ENCODE data around the gene MYCBPAP. TPM values are rescaled to one million over a fixed set of nuclear protein-coding genes. Genes with fewer than 3 reads are reported as not detected.

The MYCBPAP gene
- polyA plus RNA-seq, 3 donors: not detected

- DNase-seq: no peak
- H3K4me1 Mint-ChIP-seq: peaks cover 8% of the 10 kb centered on the region
Observed at GRCh38 chr17:50491505-50491904, 16.7 kb upstream of the MYCBPAP start.

GRCh38 chr17:50492214-50492613 lies 16.0 kb upstream of the MYCBPAP start:
- no peaks in the 10 kb centered on the region for H3K79me2 ChIP-seq (ENCODE audit: insufficient read depth, low read length)
- H3K27me3 Mint-ChIP-seq (ENCODE audit: low read depth in 3 of 3): peaks cover 1 to 8% (median 4%) of the 10 kb centered on the region in 3 donors
- H3K9ac ChIP-seq (ENCODE audit: insufficient read depth, low read length, poor library complexity, severe bottlenecking): no peak overlapping the region
- TF ChIP-seq CTCF (IDR thresholded peaks at IDR 0.05): no peak
- H4K20me1 ChIP-seq (ENCODE audit: insufficient read depth, low read length): no peaks in the 10 kb centered on the region
- WGBS (ENCODE audit: insufficient coverage): no CpG with 5 or more reads among the region's 8 CpGs
- no peak overlapping the region for H3K4me2 ChIP-seq (replicated peaks; ENCODE audit: extremely low read depth, low read length, poor library complexity, severe bottlenecking)
- intact Hi-C loops (cut with micrococcal nuclease): no loop called here
- DNase-seq: no peak
- H3K4me1 ChIP-seq (ENCODE audit: control insufficient read depth in 1 of 2, insufficient read depth in 2 of 2, low read length in 2 of 2): no peaks in the 10 kb centered on the region
- no peaks in the 10 kb centered on the region for H3K27me3 ChIP-seq (ENCODE audit: control insufficient read depth in 2 of 2, insufficient read depth in 2 of 2, low read length in 2 of 2)
- peaks cover 8% of the 10 kb centered on the region for H3K4me1 Mint-ChIP-seq
- no peak overlapping the region for H3K27ac Mint-ChIP-seq
- H3K36me3 Mint-ChIP-seq: peaks cover 2% of the 10 kb centered on the region in 2 donors
- H3K9me3 Mint-ChIP-seq: no peaks in the 10 kb centered on the region
- no peak overlapping the region for H2AFZ ChIP-seq (ENCODE audit: insufficient read depth, low read depth, low read length, poor library complexity, severe bottlenecking)
- H3K27ac ChIP-seq (ENCODE audit: low read depth in 1 of 2, low read length in 2 of 2): no peak overlapping the region
- H3K36me3 ChIP-seq (replicated peaks in 1 of 2; ENCODE audit: control insufficient read depth in 1 of 2, insufficient read depth in 2 of 2, low read length in 2 of 2): peaks cover 0 to under 1% of the 10 kb centered on the region in 2 donors
- no peaks in the 10 kb centered on the region for H3K9me3 ChIP-seq (replicated peaks in 1 of 2; ENCODE audit: control insufficient read depth in 1 of 2, insufficient read depth in 1 of 2, low read length in 2 of 2)
- H3K4me3 Mint-ChIP-seq: no peak overlapping the region
- H3K4me3 ChIP-seq (replicated peaks in 1 of 3; ENCODE audit: low read depth in 2 of 3, low read length in 3 of 3): no peak overlapping the region

More at GRCh38 chr17:50491505-50491904, 16.7 kb upstream of the MYCBPAP start:
- no peak overlapping the region for H3K4me3 ChIP-seq (replicated peaks in 1 of 3; ENCODE audit: low read depth in 2 of 3, low read length in 3 of 3)
- WGBS (ENCODE audit: insufficient coverage): no CpG with 5 or more reads among the region's 1 CpG
- no peak overlapping the region for H3K27ac ChIP-seq (ENCODE audit: low read depth in 1 of 2, low read length in 2 of 2)
- no peaks in the 10 kb centered on the region for H3K79me2 ChIP-seq (ENCODE audit: insufficient read depth, low read length)
- intact Hi-C loops (cut with micrococcal nuclease): no loop called here
- H3K9me3 ChIP-seq (replicated peaks in 1 of 2; ENCODE audit: control insufficient read depth in 1 of 2, insufficient read depth in 1 of 2, low read length in 2 of 2): no peaks in the 10 kb centered on the region
- no peak overlapping the region for H3K9ac ChIP-seq (ENCODE audit: insufficient read depth, low read length, poor library complexity, severe bottlenecking)
- Mint-ChIP-seq H3K36me3 (peaks cover 4 to 6% of the 10 kb centered on the region in 2 donors), H3K9me3 (no peaks in the 10 kb centered on the region), H3K27me3 (ENCODE audit: low read depth in 3 of 3) (peaks cover 0 to 6% (median 4%) of the 10 kb centered on the region in 3 donors), H3K4me3 (no peak overlapping the region), H3K27ac (no peak overlapping the region)
- no peaks in the 10 kb centered on the region for H3K4me1 ChIP-seq (ENCODE audit: control insufficient read depth in 1 of 2, insufficient read depth in 2 of 2, low read length in 2 of 2)
- no peaks in the 10 kb centered on the region for H4K20me1 ChIP-seq (ENCODE audit: insufficient read depth, low read length)
- no peak for TF ChIP-seq CTCF (IDR thresholded peaks at IDR 0.05)
- H3K27me3 ChIP-seq (ENCODE audit: control insufficient read depth in 2 of 2, insufficient read depth in 2 of 2, low read length in 2 of 2): no peaks in the 10 kb centered on the region
- H3K4me2 ChIP-seq (replicated peaks; ENCODE audit: extremely low read depth, low read length, poor library complexity, severe bottlenecking): no peak overlapping the region
- H2AFZ ChIP-seq (ENCODE audit: insufficient read depth, low read depth, low read length, poor library complexity, severe bottlenecking): no peak overlapping the region
- H3K36me3 ChIP-seq (replicated peaks in 1 of 2; ENCODE audit: control insufficient read depth in 1 of 2, insufficient read depth in 2 of 2, low read length in 2 of 2): peaks cover 0 to 5% of the 10 kb centered on the region in 2 donors
